Endothelial cell of umbilical vein (primary cell): Measurements from ENCODE around the gene ASTE1. TPM values are rescaled to one million over a fixed set of nuclear protein-coding genes. Genes with fewer than 3 reads are reported as not detected.
A peak's percentile ranks its signal among the peaks of the same experiment; 100 is the strongest.

ENCODE experiments used
- BruUV-seq: library from RNA; stranded (reverse); fragments of 400-500 nt; replicated peaks from 2 replicates; lab custom pipeline; 2021; lab: Mats Ljungman, UMichigan
- CTCF ChIA-PET: fragments of 300-600, 350-600 bp; sonication (Branson Sonifier 250); formaldehyde crosslinking; loops from one replicate; lab custom pipeline; 2021; ENCODE audit warnings: antibody characterized with exemption, inconsistent platforms; lab: Charles Lee
- POLR2A ChIA-PET: fragments of 300-600, 350-600 bp; sonication (Branson Sonifier 250); formaldehyde crosslinking; loops from one replicate; lab custom pipeline; 2021; ENCODE audit warnings: antibody characterized with exemption, inconsistent platforms; lab: Charles Lee
- DNase-seq: peaks from one replicate; pipeline ENCODE4 v3.0.0-alpha.2; 2011; ENCODE audit warnings: low read depth, low spot score
- FAIRE-seq: peaks from 2 replicates; lab custom pipeline; 2011; peaks lifted over from hg19 to GRCh38; lab: Jason Lieb, UNC
- H2AFZ ChIP-seq: 2 replicates; pipeline ENCODE4 v1.6.0; 2012; ENCODE audit warnings: low read depth, low read length, control low read depth, inconsistent platforms
- H3K27ac ChIP-seq: 2 replicates; pipeline ENCODE4 v1.5.1; 2011; ENCODE audit warnings: low read depth, mild to moderate bottlenecking, control low read depth, low read length, moderate library complexity; ENCODE audit not compliant: insufficient read depth
- H3K27me3 ChIP-seq, 2 experiments: 2 replicates each; pipeline versions ENCODE4 v1.6.0 to v1.6.1; 2011; ENCODE audit warnings: low read length in 2 of 2, mixed read lengths in 1 of 2; ENCODE audit not compliant: control insufficient read depth in 2 of 2, insufficient read depth in 2 of 2
- H3K36me3 ChIP-seq, 2 experiments: 2 replicates in 1 of 2; 3 replicates in 1 of 2; pipeline ENCODE4 v1.5.1; 2011; ENCODE audit warnings: low read length in 2 of 2, mild to moderate bottlenecking in 1 of 2, moderate library complexity in 1 of 2; ENCODE audit not compliant: control insufficient read depth in 2 of 2, insufficient read depth in 2 of 2; ENCODE audit errors: extremely low read depth in 1 of 2
- H3K4me1 ChIP-seq: 3 replicates; pipeline ENCODE4 v1.5.1; 2011; ENCODE audit warnings: mild to moderate bottlenecking, low read length; ENCODE audit not compliant: control insufficient read depth, insufficient read depth; ENCODE audit errors: extremely low read depth
- H3K4me2 ChIP-seq: 2 replicates; pipeline ENCODE4 v1.6.1; 2011; ENCODE audit warnings: low read length, control low read depth, mixed read lengths; ENCODE audit not compliant: insufficient read depth
- H3K4me3 ChIP-seq, 3 experiments: fragments of 200-600 bp in 1 of 3; sonication (generic), shearing (Covaris generic) in 1 of 3; replicated peaks in 1 of 3; 2 replicates each; pipeline ENCODE4 v1.5.1; 2011 to 2016; ENCODE audit warnings: control low read depth in 3 of 3, low read length in 3 of 3, mild to moderate bottlenecking in 2 of 3, inconsistent platforms in 1 of 3, low read depth in 1 of 3, moderate library complexity in 1 of 3; ENCODE audit not compliant: insufficient read depth in 1 of 3
- H3K79me2 ChIP-seq: 2 replicates; pipeline ENCODE4 v1.6.0; 2012; ENCODE audit warnings: low read length, inconsistent platforms; ENCODE audit not compliant: control insufficient read depth, insufficient read depth
- H3K9ac ChIP-seq: replicated peaks from 2 replicates; pipeline ENCODE3; 2011; ENCODE audit warnings: low read length, control low read depth; ENCODE audit not compliant: insufficient read depth; ENCODE audit errors: extremely low read depth
- H3K9me1 ChIP-seq: replicated peaks from 3 replicates; pipeline ENCODE4 v1.6.0; 2011; ENCODE audit warnings: mild to moderate bottlenecking, low read length; ENCODE audit not compliant: control insufficient read depth, insufficient read depth; ENCODE audit errors: extremely low read depth
- H3K9me3 ChIP-seq: replicated peaks from 2 replicates; pipeline ENCODE4 v1.5.1; 2012; ENCODE audit warnings: low read length, inconsistent platforms; ENCODE audit not compliant: control insufficient read depth, insufficient read depth
- H4K20me1 ChIP-seq: replicated peaks from 2 replicates; pipeline ENCODE3; 2011; ENCODE audit warnings: mild to moderate bottlenecking, low read length; ENCODE audit not compliant: control insufficient read depth, insufficient read depth; ENCODE audit errors: extremely low read depth
- EZH2 ChIP-seq: IDR thresholded peaks from 2 replicates; pipeline ENCODE4 v1.6.1; 2012; ENCODE audit warnings: borderline replicate concordance, low read depth, mild to moderate bottlenecking, moderate library complexity, low read length, inconsistent platforms; ENCODE audit not compliant: severe bottlenecking
- FOS ChIP-seq: IDR thresholded peaks from 2 replicates; pipeline ENCODE4 v1.6.1; 2011; ENCODE audit warnings: mild to moderate bottlenecking, low read length, moderate library complexity, borderline replicate concordance; ENCODE audit not compliant: insufficient read depth
- GATA2 ChIP-seq: IDR thresholded peaks from 2 replicates; pipeline ENCODE4 v1.7.0; 2011; ENCODE audit warnings: low read depth, mild to moderate bottlenecking, moderate library complexity, mixed read lengths, low read length; ENCODE audit not compliant: insufficient read length, insufficient read depth
- MAX ChIP-seq: IDR thresholded peaks from 2 replicates; pipeline ENCODE4 v1.6.1; 2011; ENCODE audit not compliant: insufficient read depth, insufficient read length
- MYC ChIP-seq: IDR thresholded peaks from one replicate; pipeline ENCODE4 v1.6.1; 2011; ENCODE audit warnings: mild to moderate bottlenecking, low read depth, low read length
- POLR2A ChIP-seq: IDR thresholded peaks from 2 replicates; pipeline ENCODE4 v1.6.1; 2012; ENCODE audit warnings: low read depth, mild to moderate bottlenecking, control low read depth, low read length
- dilution Hi-C: fragments of 300-500 bp; cut with MboI; formaldehyde crosslinking; loops from one replicate; pipeline ENCODE4 v1.15.0; 2019; ENCODE audit warnings: low sequenced_read_pairs; ENCODE audit not compliant: extremely low pct_ligation_motif_present
- intact Hi-C: fragments of 100-400 bp; cut with micrococcal nuclease; formaldehyde crosslinking; loops from one replicate; pipeline ENCODE4 v1.10.0; 2022
- polyA plus RNA-seq, 4 experiments: library from polyadenylated mRNA; depleted of rRNA in 3 of 4; stranded (reverse) in 3 of 4; unstranded in 1 of 4; fragments of >200 nt; gene quantifications; 2 replicates each; pipeline versions ENCODE4 v1.2.1 to v1.2.3, GENCODE V29; 2011 to 2012; ENCODE audit warnings: missing spikeins in 1 of 4
- total RNA-seq: library from RNA; stranded (reverse); gene quantifications from 2 replicates; pipeline ENCODE4 v1.2.3, GENCODE V29; 2021

The ASTE1 gene
- total and polyA plus RNA-seq, 2 donors (not counting 3 experiments of a cell fraction or from before 2014, with no cell fraction given), result 4.1 to 6.7 TPM

DNA sequence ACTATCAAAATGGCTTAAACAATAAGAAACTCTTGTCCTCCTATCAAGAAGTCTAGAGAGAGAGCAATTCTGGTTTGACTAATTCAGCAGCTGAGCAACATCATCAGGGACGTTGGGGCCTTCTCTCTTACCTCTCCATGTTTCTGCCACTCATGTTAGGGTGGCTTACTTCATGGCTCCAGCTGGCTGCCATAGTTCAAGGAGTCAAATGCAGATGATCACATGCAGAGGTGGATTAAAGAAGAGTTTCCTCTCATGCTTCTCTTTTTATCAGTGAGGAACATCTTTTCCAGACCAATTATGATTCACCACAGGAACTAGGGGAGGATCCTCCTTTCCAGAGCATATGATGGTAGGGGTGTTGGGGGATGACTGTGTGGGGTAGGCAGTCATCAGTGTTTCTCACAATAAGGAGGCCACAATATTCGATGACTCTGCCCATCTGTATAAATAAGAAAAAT, 45.5 kb upstream of the ASTE1 start:
- Histone ChIP-seq H3K9ac (no peak overlapping the region), H3K79me2 (no peaks in the 10 kb centered on the region), H3K36me3 (no peaks in the 10 kb centered on the region), H2AFZ (peak overlapping the region; percentile 56), H3K9me3 (no peaks in the 10 kb centered on the region), H3K4me3 (no peak overlapping the region), H3K4me2 (peak overlapping the region; percentile 29), H3K27me3 (no peaks in the 10 kb centered on the region), H3K9me1 (no peaks in the 10 kb centered on the region), H4K20me1 (no peaks in the 10 kb centered on the region), H3K27ac (no peak overlapping the region), H3K4me1 (peaks cover 12% of the 10 kb centered on the region)
- no TSS peak for BruUV-seq
- ChIA-PET POLR2A (no interaction called here), CTCF (no interaction called here)
- intact Hi-C loops (no loop called here), dilution Hi-C loops (no loop called here)
- no peak for TF ChIP-seq POLR2A
- TF ChIP-seq GATA2, result peak; percentile 59
- no peak for TF ChIP-seq MAX
- peak; percentile 31 for TF ChIP-seq FOS
- FAIRE-seq (peak; percentile 72), DNase-seq (peak; percentile 32)

GRCh38 chr3:131067983-131068382, 41.4 kb upstream of the ASTE1 start:
- no TSS peak for BruUV-seq
- Histone ChIP-seq H3K27ac (no peak overlapping the region), H4K20me1 (no peaks in the 10 kb centered on the region), H3K4me1 (peaks cover 9% of the 10 kb centered on the region), H3K27me3 (no peaks in the 10 kb centered on the region), H2AFZ (no peak overlapping the region), H3K9me1 (no peaks in the 10 kb centered on the region), H3K4me2 (no peak overlapping the region), H3K4me3 (no peak overlapping the region), H3K9ac (no peak overlapping the region), H3K79me2 (no peaks in the 10 kb centered on the region), H3K36me3 (no peaks in the 10 kb centered on the region), H3K9me3 (no peaks in the 10 kb centered on the region)
- dilution Hi-C loops, result no loop called here
- POLR2A ChIA-PET, result no interaction called here
- FAIRE-seq (no peak), DNase-seq (no peak)
- intact Hi-C loops, result no loop called here
- TF ChIP-seq POLR2A, result no peak
- TF ChIP-seq EZH2, result no peak
- TF ChIP-seq GATA2, result no peak
- no peak for TF ChIP-seq FOS
- TF ChIP-seq MYC, result no peak
- CTCF ChIA-PET, result interaction anchor here (1.4 kb wide), 1 partner anchor 9 kb away, joined by 7 read pairs; no protein-coding TSS in a partner anchor
